ENCODE results near the gene TDRD1.

DNA sequence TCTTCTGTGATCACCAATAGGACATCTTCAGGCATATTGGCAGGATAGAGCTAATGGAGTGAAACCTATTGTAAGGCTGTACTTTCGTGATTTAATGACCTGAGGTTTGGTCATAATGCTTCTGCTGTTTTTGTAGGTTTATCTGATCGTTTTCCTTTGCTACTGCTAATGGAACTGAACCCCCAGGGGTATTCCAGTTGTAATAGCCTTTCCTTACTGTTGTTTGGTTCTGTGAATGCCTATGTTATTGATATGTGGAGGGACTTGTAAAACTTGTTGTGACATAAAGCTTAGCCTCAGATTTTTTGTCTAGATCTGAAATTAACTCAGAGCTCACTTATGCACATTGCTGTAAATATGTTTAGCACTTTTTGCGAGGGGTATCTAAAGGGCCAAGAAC is 49.0 kb downstream of the TDRD1 start:
- TF ChIP-seq EZH2 (IDR thresholded peaks at IDR 0.05), result no peak
- no peak for TF ChIP-seq CTCF (IDR thresholded peaks at IDR 0.05)
